Fibroblast of lung (primary cell): ENCODE data around the gene FAM83D.

Experiments used
- EZH2 ChIP-seq: IDR thresholded peaks from 2 replicates; pipeline ENCODE4 v1.5.1; 2012; ENCODE audit warnings: low read length, control low read depth, mild to moderate bottlenecking; ENCODE audit errors: missing control alignments
- TF ChIP-seq, protein P1 (sequence below), 2 donors: IDR thresholded peaks in 1 of 2; conservative IDR thresholded peaks in 1 of 2; 1 replicate in 1 of 2; 2 replicates in 1 of 2; pipeline ENCODE4 v1.5.1; 2011 to 2012; ENCODE audit warnings: low read length in 2 of 2, control low read depth in 1 of 2, inconsistent platforms in 1 of 2, low read depth in 1 of 2, mild to moderate bottlenecking in 1 of 2

DNA sequence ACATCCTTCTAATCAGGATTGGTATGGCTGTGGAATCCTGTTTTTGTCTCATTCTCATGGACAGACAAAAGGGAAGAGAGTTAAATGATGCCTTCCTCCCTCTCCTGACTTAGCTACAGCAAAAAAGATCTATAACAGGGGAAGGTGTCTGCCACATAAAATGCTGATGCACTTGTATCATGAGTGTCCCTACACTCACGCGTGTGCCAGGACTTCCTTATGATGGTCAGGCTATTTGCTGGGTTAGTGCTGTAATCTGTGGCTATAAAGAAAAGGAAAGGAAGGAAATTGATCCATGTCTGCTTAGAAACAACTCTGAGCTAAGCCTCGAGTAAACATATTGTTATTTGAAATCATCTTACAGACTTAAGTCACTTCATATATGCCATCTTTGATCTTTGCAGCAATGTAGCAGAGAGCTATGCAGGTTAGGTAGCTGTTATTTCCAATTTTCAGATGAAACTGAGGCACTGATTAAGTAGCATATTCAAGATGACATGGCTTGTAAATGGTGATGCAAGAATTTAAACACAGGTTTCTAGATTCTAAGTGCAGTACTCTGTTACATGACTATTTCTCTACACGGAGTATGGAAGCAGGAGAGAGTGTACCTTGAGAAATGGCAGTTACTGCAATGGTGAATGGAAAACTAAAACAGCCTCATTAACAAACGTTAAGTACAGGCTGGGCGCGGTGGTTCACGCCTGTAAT, 27.6 kb downstream of the FAM83D start:
- TF ChIP-seq, protein P1, sequence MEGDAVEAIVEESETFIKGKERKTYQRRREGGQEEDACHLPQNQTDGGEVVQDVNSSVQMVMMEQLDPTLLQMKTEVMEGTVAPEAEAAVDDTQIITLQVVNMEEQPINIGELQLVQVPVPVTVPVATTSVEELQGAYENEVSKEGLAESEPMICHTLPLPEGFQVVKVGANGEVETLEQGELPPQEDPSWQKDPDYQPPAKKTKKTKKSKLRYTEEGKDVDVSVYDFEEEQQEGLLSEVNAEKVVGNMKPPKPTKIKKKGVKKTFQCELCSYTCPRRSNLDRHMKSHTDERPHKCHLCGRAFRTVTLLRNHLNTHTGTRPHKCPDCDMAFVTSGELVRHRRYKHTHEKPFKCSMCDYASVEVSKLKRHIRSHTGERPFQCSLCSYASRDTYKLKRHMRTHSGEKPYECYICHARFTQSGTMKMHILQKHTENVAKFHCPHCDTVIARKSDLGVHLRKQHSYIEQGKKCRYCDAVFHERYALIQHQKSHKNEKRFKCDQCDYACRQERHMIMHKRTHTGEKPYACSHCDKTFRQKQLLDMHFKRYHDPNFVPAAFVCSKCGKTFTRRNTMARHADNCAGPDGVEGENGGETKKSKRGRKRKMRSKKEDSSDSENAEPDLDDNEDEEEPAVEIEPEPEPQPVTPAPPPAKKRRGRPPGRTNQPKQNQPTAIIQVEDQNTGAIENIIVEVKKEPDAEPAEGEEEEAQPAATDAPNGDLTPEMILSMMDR (conservative IDR thresholded peaks at IDR 0.05 in 1 of 2, IDR thresholded peaks at IDR 0.05 in 1 of 2; ENCODE audit: low read depth in 1 of 2, low read length in 2 of 2) = no peak
- no peak for TF ChIP-seq EZH2
